Hepatic stellate cell (primary cell): ENCODE measurements around the gene UBE2D2.
"Not testable (repeated sequence)": the region's sequence is repeated elsewhere in the genome, so short reads cannot be mapped to it uniquely, and the experiment has no call there.

Source experiments
- DNase-seq: peaks from one replicate; pipeline ENCODE4 v3.0.0; 2011; ENCODE audit warnings: low spot score

UBE2D2 gene

DNA sequence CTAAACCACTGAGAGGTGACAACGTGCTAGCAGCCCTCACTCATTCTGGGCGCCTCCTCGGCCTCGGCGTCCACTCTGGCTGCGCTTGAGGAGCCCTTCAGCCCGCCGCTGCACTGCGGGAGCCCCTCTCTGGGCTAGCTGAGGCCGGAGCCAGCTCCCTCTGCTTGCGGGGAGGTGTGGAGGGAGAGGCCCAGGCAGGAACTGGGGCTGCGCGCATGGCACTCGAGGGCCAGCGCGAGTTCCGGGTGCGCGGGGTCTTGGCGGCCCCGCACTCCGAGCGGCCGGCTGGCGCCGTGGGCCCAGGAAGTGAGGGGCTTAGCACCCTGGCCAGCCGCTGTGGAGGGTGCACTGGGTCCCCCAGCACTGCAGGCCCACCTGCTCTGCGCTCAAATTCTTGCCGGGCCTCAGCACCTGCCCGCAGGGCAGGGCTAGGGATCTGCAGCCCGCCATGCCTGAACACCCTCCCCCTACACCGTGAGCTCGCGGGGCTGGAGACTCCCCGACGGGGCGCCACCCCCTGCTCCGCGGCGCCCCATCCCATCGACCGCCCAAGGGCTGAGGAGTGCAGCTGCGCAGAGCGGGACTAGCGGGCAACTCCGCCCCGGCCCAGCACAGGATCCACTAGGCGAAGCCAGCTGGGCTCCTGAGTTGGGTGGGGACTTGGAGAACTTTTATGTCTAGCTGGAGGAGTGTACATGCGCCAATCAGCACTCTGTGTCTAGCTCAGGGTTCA lies 11.8 kb upstream of the UBE2D2 start:
- DNase-seq: no peak

DNA sequence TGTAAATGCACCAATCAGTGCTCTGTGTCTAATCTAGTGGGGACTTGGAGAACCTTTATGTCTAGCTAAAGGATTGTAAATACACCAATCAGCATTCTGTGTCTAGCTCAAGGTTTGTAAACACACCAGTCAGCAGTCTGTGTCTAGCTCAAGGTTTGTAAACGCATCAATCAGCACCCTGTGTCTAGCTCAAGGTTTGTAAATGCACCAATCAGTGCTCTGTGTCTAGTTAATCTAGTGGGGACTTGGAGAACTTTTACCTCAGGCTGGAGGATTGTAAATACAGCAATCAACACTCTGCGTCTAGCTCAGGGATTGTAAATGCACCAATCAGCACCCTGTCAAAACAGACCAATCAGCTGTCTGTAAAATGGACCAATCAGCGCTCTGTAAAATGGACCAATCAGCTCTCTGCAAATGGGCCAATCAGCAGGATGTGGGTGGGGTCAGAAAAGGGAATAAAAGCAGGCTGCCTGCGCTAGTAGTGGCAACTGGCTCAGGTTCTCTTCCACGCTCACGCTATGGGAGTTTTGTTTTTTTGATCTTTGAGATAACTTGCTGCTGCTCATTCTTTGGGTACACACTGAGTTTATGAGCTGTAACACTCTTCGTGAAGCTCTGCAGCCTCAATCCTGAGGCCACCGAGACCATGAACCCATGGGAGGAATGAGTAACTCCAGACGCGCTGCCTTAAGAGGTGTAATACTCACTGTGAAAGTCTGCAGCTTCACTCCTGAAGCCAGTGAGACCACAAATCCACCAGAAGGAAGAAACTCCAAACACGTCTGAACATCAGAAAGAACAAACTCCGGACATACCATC lies 10.9 kb upstream of the UBE2D2 start:
- DNase-seq: not testable (repeated sequence)

DNA sequence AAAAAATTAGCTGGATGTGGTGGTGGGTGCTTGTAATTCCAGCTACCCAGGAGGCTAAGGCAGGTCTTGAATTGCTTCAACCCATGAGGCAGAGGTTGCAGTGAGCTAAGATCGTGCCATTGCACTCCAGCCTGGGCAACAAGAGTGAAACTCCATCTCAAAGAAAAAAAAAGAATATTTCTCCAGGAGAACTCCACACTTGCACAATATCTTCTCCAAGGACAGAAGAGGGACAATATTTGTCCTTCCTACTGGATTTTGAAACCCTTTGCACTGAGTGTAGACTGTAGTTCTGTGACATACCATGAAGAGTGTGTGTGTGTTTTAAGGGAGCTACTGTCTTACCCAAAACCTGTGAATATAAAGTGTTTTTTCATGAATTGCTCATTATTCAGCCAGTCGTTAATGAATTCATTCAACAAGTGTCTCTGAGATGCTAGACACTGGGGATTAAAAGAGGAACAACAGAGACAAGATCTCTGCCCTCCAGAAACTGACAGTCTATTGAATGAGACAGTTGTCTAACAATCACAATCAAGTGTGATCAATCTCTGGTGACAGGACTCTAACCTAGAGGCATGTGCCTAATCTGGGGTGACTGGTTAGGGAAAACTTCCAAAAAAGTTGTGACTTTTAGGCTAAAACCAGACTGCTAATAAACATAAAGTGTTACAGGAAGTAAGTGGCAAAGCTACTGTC lies 9.8 kb upstream of the UBE2D2 start:
- no peak for DNase-seq

DNA sequence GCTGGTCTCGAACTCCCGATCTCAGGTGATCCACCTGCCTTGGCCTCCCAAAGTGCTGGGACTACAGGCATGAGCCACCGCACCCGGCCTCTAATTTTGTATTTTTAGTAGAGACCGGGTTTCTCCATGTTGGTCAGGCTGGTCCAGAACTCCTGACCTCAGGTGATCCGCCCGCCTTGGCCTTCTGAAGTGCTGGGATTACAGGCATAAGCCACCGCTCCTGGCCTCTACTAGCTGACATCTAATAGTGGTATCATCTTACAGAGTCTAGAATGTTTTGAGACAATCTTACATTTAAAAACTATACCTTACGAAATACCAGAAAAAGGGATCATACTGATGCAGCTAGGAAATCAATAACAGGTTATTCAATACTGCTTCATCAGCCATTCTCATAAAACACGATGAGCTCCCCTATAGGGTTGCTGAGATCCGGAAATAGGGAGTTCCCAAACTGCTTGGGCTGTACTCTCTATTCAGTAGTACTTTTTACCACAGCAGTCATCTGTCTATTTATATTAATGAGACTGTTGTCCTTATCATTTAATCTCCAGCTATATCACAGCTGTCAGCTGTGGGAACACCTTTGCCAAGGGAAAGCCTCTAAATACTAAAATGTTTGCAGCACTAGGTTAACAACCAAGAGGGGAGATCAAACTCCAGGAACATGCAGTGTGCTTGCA lies 8.1 kb upstream of the UBE2D2 start:
- DNase-seq: no peak

GRCh38 chr5:139554264-139554663 lies 6.9 kb upstream of the UBE2D2 start:
- no peak for DNase-seq

GRCh38 chr5:139557811-139558210 lies 3.3 kb upstream of the UBE2D2 start:
- no peak for DNase-seq

GRCh38 chr5:139561655-139562451 lies 714 bp downstream of the UBE2D2 start:
- peak; percentile 63 for DNase-seq

DNA sequence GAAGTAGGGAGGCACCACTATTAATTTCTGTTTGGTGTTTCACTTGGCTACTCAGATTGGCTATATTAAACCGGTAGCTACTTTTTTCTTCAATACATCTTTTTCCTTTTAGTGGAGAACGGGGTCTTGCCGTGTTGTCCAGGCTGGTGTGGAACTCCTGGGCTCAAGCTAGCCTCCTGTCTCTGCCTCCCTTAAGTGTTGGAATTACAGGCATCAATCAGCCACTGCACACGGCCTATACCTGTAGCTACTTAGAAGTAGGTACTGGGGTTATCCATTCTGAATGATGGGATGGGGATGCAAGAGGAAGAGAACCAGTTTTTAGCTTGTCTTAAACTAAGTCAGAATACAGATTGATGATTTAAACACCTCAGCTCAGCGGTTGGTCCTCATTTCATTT lies 1.7 kb downstream of the UBE2D2 start:
- DNase-seq: no peak

- peak; percentile 45 for DNase-seq
These were observed 4.5 kb downstream of the UBE2D2 start for GRCh38 chr5:139565411-139566305.

DNA sequence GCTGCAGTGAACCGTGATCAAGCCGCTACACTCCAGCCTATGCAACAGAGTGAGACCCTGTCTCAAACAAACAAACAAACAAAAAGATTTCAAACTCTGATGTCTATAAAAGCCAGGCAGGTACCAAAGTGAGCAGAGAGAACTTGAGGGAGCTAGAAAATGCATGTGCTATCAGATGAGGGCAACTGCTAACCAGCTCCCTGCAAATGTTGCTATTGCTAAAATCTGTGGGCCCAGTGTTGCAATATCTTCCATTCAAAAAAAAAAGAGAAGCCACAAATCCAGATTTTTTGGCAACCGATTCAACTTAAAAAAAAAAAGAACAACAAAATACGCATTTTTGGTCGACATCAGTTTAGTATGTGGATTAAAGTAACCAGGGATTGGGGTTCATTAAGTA lies 5.5 kb downstream of the UBE2D2 start:
- DNase-seq: no peak

GRCh38 chr5:139569270-139569955 lies 8.3 kb downstream of the UBE2D2 start:
- peak; percentile 49 for DNase-seq

GRCh38 chr5:139571543-139571942 lies 10.4 kb downstream of the UBE2D2 start:
- no peak for DNase-seq

DNA sequence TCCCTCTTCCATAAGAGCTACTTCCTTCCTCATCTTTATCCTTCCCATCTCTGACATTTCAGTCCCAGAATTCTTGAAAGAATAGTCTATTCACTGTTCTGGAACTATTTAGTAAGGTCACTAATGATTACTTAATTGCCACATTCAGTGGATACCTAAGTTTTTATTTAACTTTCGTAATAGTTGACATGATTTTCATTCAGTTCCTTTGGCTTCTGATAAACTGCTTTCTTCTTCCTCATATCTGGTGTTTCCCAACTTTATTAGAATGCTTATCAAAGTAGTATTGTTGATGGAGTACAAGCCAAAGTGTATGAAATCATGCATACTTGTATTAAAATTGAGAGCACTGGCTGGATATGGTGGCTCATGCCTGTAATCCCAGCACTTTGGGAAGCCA lies 10.8 kb downstream of the UBE2D2 start:
- DNase-seq: no peak

DNA sequence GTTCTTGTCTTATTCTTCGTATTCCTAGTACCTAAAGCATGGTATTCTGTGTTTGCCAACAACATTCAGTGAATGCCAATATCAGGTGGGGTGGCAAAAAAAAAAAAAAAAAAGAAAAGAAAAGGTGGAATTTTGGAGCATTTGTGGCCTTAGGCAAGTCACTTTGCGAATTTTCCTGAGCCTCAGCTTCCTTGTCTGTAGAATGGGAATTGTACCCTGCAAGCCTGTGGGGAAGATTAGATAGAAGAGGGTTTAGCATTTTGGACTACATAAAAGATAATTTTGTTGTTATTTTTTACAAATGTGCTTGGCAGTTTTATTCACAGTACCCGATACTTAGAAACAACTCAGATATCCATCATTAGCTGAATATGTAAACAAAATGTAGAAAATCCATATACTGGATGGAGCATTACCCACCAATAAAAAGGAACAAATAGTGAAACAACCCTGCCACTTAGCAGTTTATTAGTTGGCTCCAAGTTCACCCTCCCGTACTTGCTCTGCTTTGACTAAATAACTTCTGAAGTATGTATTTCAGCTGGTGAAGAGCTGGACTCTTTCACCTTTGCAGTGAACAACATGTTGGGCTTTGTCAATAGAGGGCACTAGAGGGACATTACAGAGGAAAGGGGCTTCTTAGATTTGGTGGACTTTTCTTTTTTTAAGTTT lies 13.6 kb downstream of the UBE2D2 start:
- DNase-seq: peak; percentile 24

DNA sequence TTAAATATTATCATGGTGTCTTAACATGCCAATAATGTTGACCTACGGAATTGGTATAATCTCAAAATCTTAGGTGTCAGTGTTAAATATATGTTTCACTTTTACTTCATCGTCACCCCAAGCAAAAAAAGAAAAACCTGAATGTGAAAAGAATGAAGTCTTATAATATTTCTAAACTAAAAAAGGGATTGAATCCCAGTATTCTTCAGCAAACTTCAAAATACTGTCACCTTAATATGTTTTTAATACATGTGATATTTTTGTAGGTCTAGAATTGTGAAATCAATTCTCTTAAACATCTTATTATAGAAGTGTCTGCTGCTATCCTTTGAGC lies 14.1 kb downstream of the UBE2D2 start:
- no peak for DNase-seq

GRCh38 chr5:139575751-139576150 lies 14.6 kb downstream of the UBE2D2 start:
- DNase-seq: no peak

GRCh38 chr5:139577689-139578290 lies 16.7 kb downstream of the UBE2D2 start:
- no peak for DNase-seq

DNA sequence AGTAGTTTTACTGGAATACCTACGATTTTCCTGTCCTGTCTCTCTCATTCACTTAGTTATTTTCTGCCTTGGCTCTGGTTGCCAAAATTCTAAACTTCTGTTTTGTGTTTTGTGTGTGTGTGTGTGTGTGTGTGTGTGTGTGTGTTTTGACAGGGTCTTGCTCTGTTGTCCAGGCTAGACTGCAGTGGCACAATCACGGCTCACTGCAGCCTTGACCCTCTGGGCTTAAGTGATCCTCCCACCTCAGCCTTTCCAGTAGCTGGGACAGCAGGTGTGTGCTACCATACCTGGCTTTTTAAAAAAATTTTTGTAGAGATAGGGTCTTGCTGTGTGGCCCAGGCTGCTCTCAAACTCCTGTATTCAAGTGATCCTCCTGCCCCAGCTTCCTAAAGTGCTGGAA lies 17.2 kb downstream of the UBE2D2 start:
- DNase-seq: no peak

DNA sequence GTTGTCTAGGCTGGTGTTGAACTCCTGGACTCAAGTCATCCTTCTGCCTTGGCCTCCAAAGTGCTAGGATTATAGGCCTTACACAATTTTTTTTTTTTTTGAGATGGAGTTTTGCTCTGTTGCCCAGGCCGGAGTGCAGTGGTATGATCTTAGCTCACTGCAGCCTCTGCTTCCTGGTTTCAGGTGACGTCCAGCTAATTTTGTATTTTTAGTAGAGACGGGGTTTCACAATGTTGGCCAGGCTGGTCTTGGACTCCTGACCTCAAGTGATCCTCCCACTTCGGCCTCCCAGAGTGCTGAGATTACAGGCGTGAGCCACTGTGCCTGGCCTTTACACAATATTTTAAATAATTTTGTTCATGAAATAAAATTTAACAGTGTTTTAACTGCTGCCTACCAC lies 21.0 kb downstream of the UBE2D2 start:
- not testable (repeated sequence) for DNase-seq
